Breast epithelium (tissue), 4 donors: ENCODE results near the gene ENO1. TPM values are rescaled to one million over a fixed set of nuclear protein-coding genes. Genes with fewer than 3 reads are reported as not detected.
A peak's percentile ranks its signal among the peaks of the same experiment; 100 is the strongest.
"Not testable (repeated sequence)": the region's sequence is repeated elsewhere in the genome, so short reads cannot be mapped to it uniquely, and the experiment has no call there.

Experiments used
- DNase-seq, 2 donors: peaks; one replicate each; pipeline ENCODE4 v3.0.0-alpha.2; 2019; ENCODE audit warnings: low spot score in 2 of 2
- H3K27ac ChIP-seq, 2 donors: fragments of 200-600 bp; sonication (generic) in 1 of 2; one replicate each; pipeline ENCODE4 v1.5.1; 2016 to 2019; ENCODE audit warnings: mild to moderate bottlenecking in 1 of 2
- H3K27me3 ChIP-seq, 2 donors: fragments of 200-600 bp; sonication (generic) in 1 of 2; one replicate each; pipeline versions ENCODE4 v1.5.1 to v1.6.0; 2017 to 2019; ENCODE audit warnings: control low read depth in 1 of 2, mild to moderate bottlenecking in 1 of 2
- H3K36me3 ChIP-seq: fragments of 200-600 bp; one replicate; pipeline ENCODE4 v1.5.1; 2019
- H3K4me1 ChIP-seq, 2 donors: fragments of 200-600 bp; sonication (generic); one replicate each; pipeline ENCODE4 v1.5.1; 2016 to 2019; ENCODE audit warnings: control low read depth in 1 of 2
- H3K4me3 ChIP-seq, 3 donors: fragments of 200-600 bp; sonication (generic); 1 replicate in 2 of 3; 2 replicates in 1 of 3; pipeline ENCODE4 v1.5.1; 2016 to 2019; ENCODE audit warnings: mild to moderate bottlenecking in 3 of 3, moderate library complexity in 2 of 3
- H3K9me3 ChIP-seq, 2 donors: fragments of 200-600 bp; sonication (generic) in 1 of 2; one replicate each; pipeline ENCODE4 v1.5.1; 2016 to 2019; ENCODE audit warnings: control low read depth in 1 of 2
- CTCF ChIP-seq, 3 donors: fragments of 450-650 bp; IDR thresholded peaks; one replicate each; pipeline ENCODE4 v1.5.1; 2016 to 2017; ENCODE audit warnings: antibody characterized with exemption in 3 of 3, mild to moderate bottlenecking in 3 of 3, moderate library complexity in 3 of 3
- POLR2A ChIP-seq: fragments of 450-650 bp; IDR thresholded peaks from one replicate; pipeline ENCODE4 v1.6.1; 2016; ENCODE audit warnings: antibody characterized with exemption, mild to moderate bottlenecking, moderate library complexity
- POLR2AphosphoS5 ChIP-seq, 3 donors: sonication (generic); formaldehyde crosslinking; IDR thresholded peaks; one replicate each; pipeline ENCODE4 v1.6.1; 2017; ENCODE audit warnings: antibody characterized with exemption in 3 of 3
- intact Hi-C: fragments of 100-400 bp; cut with DNase I; formaldehyde crosslinking; loops from one replicate; pipeline ENCODE4 v1.15.1; 2023; ENCODE audit warnings: low total_unique reads
- total RNA-seq, 3 donors: library from RNA; depleted of rRNA; stranded (reverse); fragments of >200 nt; gene quantifications; one replicate each; pipeline ENCODE4 v1.1.0, GENCODE V29; 2016

ENO1 gene
- total RNA-seq: 100 to 1,000 TPM; 400 to 717 (median 589) TPM

- H3K4me1 ChIP-seq: peaks cover 0 to 18% of the 10 kb centered on the region in 2 donors
- intact Hi-C loops: no loop called here
- H3K36me3 ChIP-seq: no peaks in the 10 kb centered on the region
- H3K9me3 ChIP-seq: no peaks in the 10 kb centered on the region
- H3K4me3 ChIP-seq: peak within 1 kb of the TSS; percentile 75 to 93 (median 88)
- no peak for DNase-seq
- TF ChIP-seq POLR2AphosphoS5 (IDR thresholded peaks at IDR 0.05) (no peak), POLR2A (no peak), CTCF (IDR thresholded peaks at IDR 0.05) (no peak)
- peak within 1 kb of the TSS; percentile 97 to 98 for H3K27ac ChIP-seq
- H3K27me3 ChIP-seq: no peaks in the 10 kb centered on the region
Measured at GRCh38 chr1:8878448-8878697, at the start of gene ENO1. TSS of gene ENO1 (minus strand) at chr1:8878686. CDS start at chr1:8874908, 3,778 bp downstream.

- Histone ChIP-seq H3K9me3 (no peaks in the 10 kb centered on the region), H3K27me3 (no peaks in the 10 kb centered on the region), H3K4me1 (no peaks in the 10 kb centered on the region), H3K4me3 (no peak overlapping the region), H3K27ac (no peak overlapping the region), H3K36me3 (no peaks in the 10 kb centered on the region)
- intact Hi-C loops: loop anchor here (2.0 kb wide), 1 partner anchor 40 kb away; no protein-coding TSS in a partner anchor
- DNase-seq: no peak
- TF ChIP-seq CTCF (IDR thresholded peaks at IDR 0.05): no peak
- TF ChIP-seq POLR2A: no peak
- no peak for TF ChIP-seq POLR2AphosphoS5 (IDR thresholded peaks at IDR 0.05)
Measured at GRCh38 chr1:8926707-8927694, 48.5 kb upstream of the ENO1 start.

- H3K27me3 ChIP-seq: no peaks in the 10 kb centered on the region
- TF ChIP-seq CTCF (IDR thresholded peaks at IDR 0.05) (no peak), POLR2A (no peak), POLR2AphosphoS5 (IDR thresholded peaks at IDR 0.05) (no peak)
- H3K9me3 ChIP-seq: no peaks in the 10 kb centered on the region
- H3K36me3 ChIP-seq: no peaks in the 10 kb centered on the region
- no peak for DNase-seq
- H3K4me3 ChIP-seq: no peak overlapping the region
- H3K27ac ChIP-seq: no peak overlapping the region
- H3K4me1 ChIP-seq: no peaks in the 10 kb centered on the region
- intact Hi-C loops: loop anchor here (2.0 kb wide), 1 partner anchor 39 kb away; no protein-coding TSS in a partner anchor
Measured at GRCh38 chr1:8925960-8926359, 47.5 kb upstream of the ENO1 start.

- TF ChIP-seq CTCF (IDR thresholded peaks at IDR 0.05) (no peak), POLR2A (no peak)
Measured at GRCh38 chr1:8925406-8925805, 46.9 kb upstream of the ENO1 start.

GRCh38 chr1:8922962-8923361, 44.5 kb upstream of the ENO1 start:
- Histone ChIP-seq H3K4me3 (no peak overlapping the region), H3K36me3 (no peaks in the 10 kb centered on the region), H3K4me1 (no peaks in the 10 kb centered on the region), H3K27me3 (no peaks in the 10 kb centered on the region), H3K9me3 (no peaks in the 10 kb centered on the region), H3K27ac (no peak overlapping the region)
- no peak for TF ChIP-seq CTCF (IDR thresholded peaks at IDR 0.05)
- intact Hi-C loops: no loop called here
- no peak for DNase-seq

More at GRCh38 chr1:8925406-8925805, 46.9 kb upstream of the ENO1 start:
- Histone ChIP-seq H3K9me3 (no peaks in the 10 kb centered on the region), H3K27ac (no peak overlapping the region), H3K27me3 (no peaks in the 10 kb centered on the region), H3K4me3 (no peak overlapping the region), H3K4me1 (no peaks in the 10 kb centered on the region), H3K36me3 (no peaks in the 10 kb centered on the region)
- intact Hi-C loops: no loop called here
- no peak for DNase-seq

- H3K27ac ChIP-seq, H3K4me3 ChIP-seq, DNase-seq, H3K4me1 ChIP-seq, H3K36me3 ChIP-seq, H3K9me3 ChIP-seq, H3K27me3 ChIP-seq, intact Hi-C loops: not testable (repeated sequence)
Measured at GRCh38 chr1:8917536-8917935, 39.0 kb upstream of the ENO1 start.
